GM12878 (cell line): ENCODE results near the gene HELZ. TPM values are rescaled to one million over a fixed set of nuclear protein-coding genes. Genes with fewer than 3 reads are reported as not detected.

Experiments used
- ATAC-seq: fragments of 200-7000 bp; cut with Tn5 transposase; 3 replicates; pipeline ENCODE4 v1.9.1; 2020; ENCODE audit warnings: mild to moderate bottlenecking, moderate library complexity
- BruUV-seq: library from RNA; stranded (reverse); fragments of 400-500 nt; replicated peaks from 2 replicates; lab custom pipeline; 2021; lab: Mats Ljungman, UMichigan
- CTCF ChIA-PET: fragments of 300-600 bp; sonication (Branson Sonifier 250); formaldehyde crosslinking; extraction: SDS; loops from one replicate; lab custom pipeline; 2021; ENCODE audit warnings: inconsistent platforms; lab: Yijun Ruan, JAX
- POLR2A ChIA-PET: fragments of 350-600 bp; formaldehyde crosslinking; extraction: SDS; loops from one replicate; lab custom pipeline; 2021; ENCODE audit warnings: inconsistent platforms; lab: Charles Lee
- RAD21 ChIA-PET: fragments of 300-600 bp; sonication (Branson Sonifier 250); formaldehyde crosslinking; loops from one replicate; lab custom pipeline; 2023; ENCODE audit warnings: antibody characterized with exemption; ENCODE audit not compliant: unreplicated experiment; lab: Charles Lee
- SMC1A ChIA-PET: fragments of 300-600 bp; sonication (Branson Sonifier 250); formaldehyde crosslinking; loops from one replicate; lab custom pipeline; 2023; ENCODE audit not compliant: unreplicated experiment, uncharacterized antibody; lab: Charles Lee
- DNase-seq: peaks from one replicate; pipeline ENCODE4 v3.0.0-alpha.2; 2011; ENCODE audit warnings: low read depth, low spot score
- FAIRE-seq: peaks from 3 replicates; lab custom pipeline; 2011; peaks lifted over from hg19 to GRCh38; lab: Jason Lieb, UNC
- H2AFZ ChIP-seq: 2 replicates; pipeline ENCODE4 v1.6.0; 2011; ENCODE audit warnings: low read depth, low read length, control low read depth; ENCODE audit not compliant: control insufficient read depth
- H3K27ac ChIP-seq: 2 replicates; pipeline ENCODE4 v1.5.1; 2011; ENCODE audit warnings: control low read depth; ENCODE audit not compliant: control insufficient read depth, insufficient read depth
- H3K27me3 ChIP-seq, 2 experiments: replicated peaks in 1 of 2; 2 replicates each; pipeline versions ENCODE4 v1.6.0 to v1.6.1; 2011; ENCODE audit warnings: low read length in 1 of 2; ENCODE audit not compliant: control insufficient read depth in 2 of 2, insufficient read depth in 2 of 2
- H3K36me3 ChIP-seq, 2 experiments: 2 replicates each; pipeline ENCODE4 v1.5.1; 2011; ENCODE audit warnings: low read length in 1 of 2; ENCODE audit not compliant: control insufficient read depth in 2 of 2, insufficient read depth in 2 of 2
- H3K4me1 ChIP-seq: 2 replicates; pipeline ENCODE4 v1.6.1; 2011; ENCODE audit warnings: mild to moderate bottlenecking, low read length, moderate library complexity, mixed read lengths; ENCODE audit not compliant: control insufficient read depth, insufficient read depth
- H3K4me2 ChIP-seq: 2 replicates; pipeline ENCODE4 v1.6.0; 2011; ENCODE audit warnings: control low read depth; ENCODE audit not compliant: control insufficient read depth, insufficient read depth
- H3K4me3 ChIP-seq: fragments of 200-600 bp; sonication (generic); 2 replicates; pipeline ENCODE4 v1.5.1; 2016
- H3K79me2 ChIP-seq: 2 replicates; pipeline ENCODE4 v1.6.0; 2011; ENCODE audit warnings: low read length; ENCODE audit not compliant: control insufficient read depth, insufficient read depth
- H3K9ac ChIP-seq: 2 replicates; pipeline ENCODE4 v1.8.0; 2011; ENCODE audit warnings: low read length, control low read depth, mixed read lengths; ENCODE audit not compliant: control insufficient read depth, insufficient read depth
- H3K9me3 ChIP-seq: replicated peaks from 3 replicates; pipeline ENCODE4 v1.5.1; 2011; ENCODE audit warnings: mild to moderate bottlenecking, low read length; ENCODE audit not compliant: control insufficient read depth, insufficient read depth
- H4K20me1 ChIP-seq: 2 replicates; pipeline ENCODE4 v1.6.0; 2011; ENCODE audit not compliant: control insufficient read depth, insufficient read depth
- ATF2 ChIP-seq: IDR thresholded peaks from 2 replicates; pipeline ENCODE4 v1.6.1; 2012; ENCODE audit warnings: low read length, inconsistent platforms
- E2F8 ChIP-seq: fragments of 450-650 bp; IDR thresholded peaks from 2 replicates; pipeline ENCODE4 v1.6.1; 2018; ENCODE audit warnings: mild to moderate bottlenecking, low read depth, moderate library complexity; ENCODE audit not compliant: partially characterized antibody
- EED ChIP-seq: sonication (generic); IDR thresholded peaks from 2 replicates; pipeline ENCODE4 v1.6.1; 2016; ENCODE audit warnings: antibody characterized with exemption, low read depth
- ETV6 ChIP-seq, 2 experiments: fragments of 450-650 bp in 1 of 2; IDR thresholded peaks in 1 of 2; conservative IDR thresholded peaks in 1 of 2; 2 replicates each; pipeline ENCODE4 v1.6.1; 2014; ENCODE audit warnings: antibody characterized with exemption in 1 of 2, borderline replicate concordance in 1 of 2, low read depth in 1 of 2, mild to moderate bottlenecking in 1 of 2, moderate library complexity in 1 of 2
- IKZF1 ChIP-seq: fragments of 450-650 bp; conservative IDR thresholded peaks from 2 replicates; pipeline ENCODE4 v1.6.1; 2017; ENCODE audit warnings: antibody characterized with exemption, mild to moderate bottlenecking
- MXI1 ChIP-seq: fragments of 150-350 bp; IDR thresholded peaks from 2 replicates; pipeline ENCODE4 v1.6.1; 2011; ENCODE audit warnings: low read depth, mild to moderate bottlenecking, inconsistent platforms, low read length, improper control_type of control experiment
- NBN ChIP-seq: fragments of 450-650 bp; IDR thresholded peaks from 2 replicates; pipeline ENCODE4 v1.6.1; 2016
- NR2C2 ChIP-seq: IDR thresholded peaks from 2 replicates; pipeline ENCODE4 v1.6.1; 2011; ENCODE audit warnings: borderline replicate concordance, low read depth; ENCODE audit not compliant: control insufficient read depth, insufficient read length
- PKNOX1 ChIP-seq: fragments of 450-650 bp; IDR thresholded peaks from 2 replicates; pipeline ENCODE4 v1.6.1; 2016; ENCODE audit warnings: mild to moderate bottlenecking
- RBBP5 ChIP-seq: fragments of 200-600 bp; sonication (generic); conservative IDR thresholded peaks from 2 replicates; pipeline ENCODE4 v1.6.1; 2016
- SMARCA5 ChIP-seq: fragments of 450-650 bp; IDR thresholded peaks from 2 replicates; pipeline ENCODE4 v1.6.1; 2017; ENCODE audit warnings: mild to moderate bottlenecking
- SUZ12 ChIP-seq: fragments of 200-600 bp; sonication (generic); IDR thresholded peaks from one replicate; pipeline ENCODE4 v1.6.1; 2018; ENCODE audit warnings: antibody characterized with exemption, mild to moderate bottlenecking; ENCODE audit not compliant: unreplicated experiment
- TCF3 ChIP-seq: IDR thresholded peaks from 2 replicates; pipeline ENCODE4 v1.6.1; 2012; ENCODE audit warnings: low read depth, mild to moderate bottlenecking, low read length, borderline replicate concordance; ENCODE audit not compliant: insufficient read depth
- WRNIP1 ChIP-seq: IDR thresholded peaks from 2 replicates; pipeline ENCODE4 v1.6.1; 2011; ENCODE audit warnings: low read depth, low read length, improper control_type of control experiment, borderline replicate concordance
- YBX1 ChIP-seq: fragments of 450-650 bp; IDR thresholded peaks from 2 replicates; pipeline ENCODE4 v1.6.1; 2016; ENCODE audit warnings: antibody characterized with exemption
- ZNF24 ChIP-seq: fragments of 450-650 bp; IDR thresholded peaks from 2 replicates; pipeline ENCODE4 v1.6.1; 2017; ENCODE audit warnings: antibody characterized with exemption, mild to moderate bottlenecking
- WGBS: methylation state at CpG from one replicate; pipeline ENCODE4 v1.1.6; 2016; ENCODE audit warnings: low lambda C conversion rate; ENCODE audit not compliant: insufficient replicate concordance, insufficient coverage; ENCODE audit errors: missing lambda C conversion rate; 5-methylcytosine and 5-hydroxymethylcytosine counted together
- in situ Hi-C: fragments of 300-500 bp; cut with MboI; formaldehyde crosslinking; loops from 9 replicates; pipeline ENCODE4 v1.14.3; 2018; ENCODE audit warnings: mixed read lengths
- intact Hi-C: fragments of 100-400 bp; cut with micrococcal nuclease; formaldehyde crosslinking; loops from one replicate; pipeline ENCODE4 v1.14.2; 2022; ENCODE audit not compliant: unreplicated experiment
- polyA plus RNA-seq, 11 experiments: library from polyadenylated mRNA; depleted of rRNA in 4 of 11; unstranded in 6 of 11; stranded (reverse) in 5 of 11; fragments of >200 nt; fragmentation: Nextera tagmentation in 4 of 11; fragmentation: Illumina TruSeq in 1 of 11; extraction: Ambion mirVana in 4 of 11; extraction: Trizol in 1 of 11; gene quantifications; 1 replicate in 1 of 11; 2 replicates in 10 of 11; pipeline versions ENCODE4 v1.2.1 to v1.2.3, GENCODE V29; 2011 to 2016; ENCODE audit warnings: inconsistent platforms in 2 of 11, missing spikeins in 2 of 11, low read depth in 1 of 11
- total RNA-seq, 4 experiments: library from RNA; depleted of rRNA in 3 of 4; stranded (reverse); fragments of >200 nt in 3 of 4; fragmentation: Illumina TruSeq in 1 of 4; extraction: Trizol in 1 of 4; gene quantifications; 2 replicates each; pipeline versions ENCODE4 v1.2.1 to v1.2.3, GENCODE V29; 2013 to 2021

Gene HELZ
- total and polyA plus RNA-seq, 10 of the 15 experiments (the other 5 are each of a cell fraction or from before 2014, with no cell fraction given): 1.5 to 36.8 (median 19.1) TPM

- ChIA-PET SMC1A (interaction anchor here (0.5 to 2.7 kb wide), 6 partner anchors 34 to 328 kb away, joined by 3 to 13 read pairs (median 4); no protein-coding TSS in a partner anchor), CTCF (interaction anchor here (0.9 to 3.0 kb wide), 2 partner anchors 22 to 40 kb away, joined by 3 to 9 read pairs; no protein-coding TSS in a partner anchor), POLR2A (interaction anchor here (0.5 to 1.1 kb wide), 2 partner anchors 39 to 576 kb away, joined by 3 read pairs; no protein-coding TSS in a partner anchor), RAD21 (interaction anchor here (1.8 to 2.1 kb wide), 2 partner anchors 10 to 39 kb away, joined by 4 to 14 read pairs; no protein-coding TSS in a partner anchor)
- FAIRE-seq: no peak
- Histone ChIP-seq H3K79me2 (no peaks in the 10 kb centered on the region), H2AFZ (no peak overlapping the region), H4K20me1 (no peaks in the 10 kb centered on the region), H3K4me3 (no peak overlapping the region), H3K4me2 (no peak overlapping the region), H3K27ac (no peak overlapping the region), H3K9me3 (no peaks in the 10 kb centered on the region; the same call in 2 of the 3 replicates), H3K4me1 (no peaks in the 10 kb centered on the region), H3K27me3 (no peaks in the 10 kb centered on the region), H3K9ac (no peak overlapping the region), H3K36me3 (no peaks in the 10 kb centered on the region)
- in situ Hi-C loops (no loop called here), intact Hi-C loops (no loop called here)
- BruUV-seq: no TSS peak
- peak; percentile 78 for ATAC-seq
- DNase-seq: no peak
- WGBS: 49% methylated on average over 11 of the region's 11 CpGs
- TF ChIP-seq MXI1: no peak
- TF ChIP-seq WRNIP1: no peak
- TF ChIP-seq TCF3: no peak
- no peak for TF ChIP-seq E2F8
- TF ChIP-seq NR2C2: no peak
- TF ChIP-seq EED: 0 out of 2 replicates have a peak, but pooled peaks have one; percentile 20
- TF ChIP-seq NBN: no peak
- no peak for TF ChIP-seq ATF2
- TF ChIP-seq PKNOX1: peak; percentile 75
- TF ChIP-seq ETV6 (conservative IDR thresholded peaks at IDR 0.05 in 1 of 2, IDR thresholded peaks at IDR 0.05 in 1 of 2; ENCODE audit: borderline replicate concordance in 1 of 2, low read depth in 1 of 2): no peak
- no peak for TF ChIP-seq SUZ12
- no peak for TF ChIP-seq IKZF1
- no peak for TF ChIP-seq SMARCA5
- no peak for TF ChIP-seq YBX1
- TF ChIP-seq ZNF24: no peak
- no peak for TF ChIP-seq RBBP5
Measured at GRCh38 chr17:67041941-67042899, 202.8 kb downstream of the HELZ start.
